IMR-90 (cell line): ENCODE data around the gene GOLT1A.

Experiments
- CHD1 ChIP-seq: IDR thresholded peaks from 2 replicates; pipeline ENCODE4 v1.6.1; 2012; ENCODE audit warnings: low read depth, low read length, improper control_type of control experiment
- CTCF ChIP-seq: conservative IDR thresholded peaks from 2 replicates; pipeline ENCODE4 v1.5.1; 2012; ENCODE audit warnings: mild to moderate bottlenecking, low read depth, low read length, improper control_type of control experiment
- ELK1 ChIP-seq: fragments of 150-350 bp; IDR thresholded peaks from 2 replicates; pipeline ENCODE4 v1.6.1; 2016; ENCODE audit warnings: low read depth, mild to moderate bottlenecking, low read length, moderate library complexity, borderline replicate concordance
- MAFK ChIP-seq: IDR thresholded peaks from 2 replicates; pipeline ENCODE4 v1.6.1; 2012; ENCODE audit warnings: low read depth, low read length, improper control_type of control experiment
- MXI1 ChIP-seq: IDR thresholded peaks from 2 replicates; pipeline ENCODE4 v1.6.1; 2012; ENCODE audit warnings: low read depth, mild to moderate bottlenecking, low read length, moderate library complexity, borderline replicate concordance
- NFE2L2 ChIP-seq: fragments of 150-350 bp; IDR thresholded peaks from 2 replicates; pipeline ENCODE4 v1.6.1; 2016; ENCODE audit warnings: low read depth, mild to moderate bottlenecking, low read length
- POLR2A ChIP-seq: IDR thresholded peaks from 2 replicates; pipeline ENCODE4 v1.6.1; 2012; ENCODE audit warnings: mild to moderate bottlenecking, low read depth, low read length
- RAD21 ChIP-seq: IDR thresholded peaks from 2 replicates; pipeline ENCODE4 v1.6.1; 2012; ENCODE audit warnings: low read length, improper control_type of control experiment
- RCOR1 ChIP-seq: IDR thresholded peaks from 2 replicates; pipeline ENCODE4 v1.6.1; 2012; ENCODE audit warnings: mild to moderate bottlenecking, low read length, improper control_type of control experiment; ENCODE audit not compliant: insufficient replicate concordance
- RFX5 ChIP-seq: IDR thresholded peaks from 2 replicates; pipeline ENCODE4 v1.8.0; 2012; ENCODE audit warnings: low read depth, mild to moderate bottlenecking, low read length, moderate library complexity
- SMC3 ChIP-seq: fragments of 150-350 bp; IDR thresholded peaks from 2 replicates; pipeline ENCODE4 v1.6.1; 2016; ENCODE audit warnings: low read depth, mild to moderate bottlenecking, antibody characterized with exemption, low read length, moderate library complexity
- TF ChIP-seq, protein P1 (sequence below): fragments of 150-350 bp; IDR thresholded peaks from 2 replicates; pipeline ENCODE4 v1.6.1; 2017; ENCODE audit warnings: mild to moderate bottlenecking, antibody characterized with exemption, low read length, low read depth

DNA sequence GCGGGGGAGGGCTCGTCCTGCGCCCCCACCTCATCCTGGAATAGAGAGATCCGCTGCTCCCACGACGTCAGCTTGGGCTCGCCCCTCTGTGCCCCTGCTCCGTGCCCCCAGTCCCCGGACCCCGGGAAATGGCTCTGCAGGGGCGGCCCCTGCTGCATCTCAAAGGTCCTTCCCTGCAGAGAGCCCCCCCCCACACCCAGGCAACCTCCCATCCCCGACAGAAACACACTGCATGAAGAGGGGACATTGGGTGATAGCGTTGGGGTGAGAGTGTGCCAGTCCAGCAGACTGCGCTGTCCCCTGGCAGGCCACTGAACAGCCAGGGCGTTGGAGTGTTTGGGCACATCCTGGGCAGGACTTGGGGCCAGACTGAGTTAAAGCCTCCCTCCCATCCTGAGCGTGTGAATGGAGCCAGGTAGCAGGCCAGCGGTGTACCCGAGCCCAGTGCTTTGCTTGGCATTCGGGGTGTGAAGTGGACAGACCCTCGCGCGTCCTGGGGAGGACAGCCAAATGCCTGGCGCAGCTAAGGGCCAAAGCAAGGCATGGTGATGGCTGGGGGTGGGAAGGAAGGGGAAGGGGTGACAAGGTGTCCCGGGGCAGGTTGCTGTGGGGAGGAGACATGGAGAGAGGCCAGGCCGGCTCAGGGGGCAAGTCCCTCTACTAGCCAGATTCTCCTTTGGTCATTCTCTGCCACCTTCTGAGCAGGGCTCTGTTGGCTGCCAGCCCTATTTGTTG lies 61.3 kb downstream of the GOLT1A start:
- TF ChIP-seq CTCF (no peak), RCOR1 (no peak), RFX5 (no peak), MAFK (no peak), POLR2A (no peak), NFE2L2 (no peak), RAD21 (no peak), ELK1 (no peak), SMC3 (no peak), CHD1 (no peak), MXI1 (no peak)
- TF ChIP-seq, protein P1, sequence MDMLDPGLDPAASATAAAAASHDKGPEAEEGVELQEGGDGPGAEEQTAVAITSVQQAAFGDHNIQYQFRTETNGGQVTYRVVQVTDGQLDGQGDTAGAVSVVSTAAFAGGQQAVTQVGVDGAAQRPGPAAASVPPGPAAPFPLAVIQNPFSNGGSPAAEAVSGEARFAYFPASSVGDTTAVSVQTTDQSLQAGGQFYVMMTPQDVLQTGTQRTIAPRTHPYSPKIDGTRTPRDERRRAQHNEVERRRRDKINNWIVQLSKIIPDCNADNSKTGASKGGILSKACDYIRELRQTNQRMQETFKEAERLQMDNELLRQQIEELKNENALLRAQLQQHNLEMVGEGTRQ: no peak
